Head of caudate nucleus (tissue), 42 donors: ENCODE data around the gene PRKAR1B.
A peak's percentile ranks its signal among the peaks of the same experiment; 100 is the strongest.
"Not testable (repeated sequence)": the region's sequence is repeated elsewhere in the genome, so short reads cannot be mapped to it uniquely, and the experiment has no call there.

ENCODE experiments used
- DNase-seq, 42 donors: peaks; one replicate each; pipeline versions ENCODE4 v3.0.0 to v3.0.0-alpha.2; 2020 to 2021; ENCODE audit warnings: mixed read lengths in 7 of 42
- intact Hi-C: fragments of 100-400 bp; cut with DNase I; formaldehyde crosslinking; loops from one replicate; pipeline ENCODE4 v1.15.0; 2022

Gene PRKAR1B

DNA sequence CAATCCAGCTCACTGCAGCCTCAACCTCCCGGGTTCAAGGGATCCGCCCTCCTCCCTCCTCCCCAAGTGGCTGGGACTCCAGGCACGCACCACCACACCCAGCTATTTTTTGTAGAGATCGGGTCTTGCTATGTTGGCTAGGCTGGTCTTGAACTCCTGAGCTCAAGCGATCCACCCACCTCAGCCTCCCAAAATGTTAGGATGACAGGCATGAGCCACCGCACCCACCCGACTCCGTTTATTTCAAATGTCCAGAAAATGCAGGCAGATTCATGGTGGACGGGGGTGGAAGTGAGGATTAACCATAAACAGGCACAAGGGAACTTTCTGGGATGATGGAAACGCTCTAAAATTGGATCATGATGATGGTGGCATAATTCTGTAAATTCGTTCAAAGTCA is 85.1 kb downstream of the PRKAR1B start:
- intact Hi-C loops: no loop called here
- peak in 1 of 42 donors; percentile 18 for DNase-seq

DNA sequence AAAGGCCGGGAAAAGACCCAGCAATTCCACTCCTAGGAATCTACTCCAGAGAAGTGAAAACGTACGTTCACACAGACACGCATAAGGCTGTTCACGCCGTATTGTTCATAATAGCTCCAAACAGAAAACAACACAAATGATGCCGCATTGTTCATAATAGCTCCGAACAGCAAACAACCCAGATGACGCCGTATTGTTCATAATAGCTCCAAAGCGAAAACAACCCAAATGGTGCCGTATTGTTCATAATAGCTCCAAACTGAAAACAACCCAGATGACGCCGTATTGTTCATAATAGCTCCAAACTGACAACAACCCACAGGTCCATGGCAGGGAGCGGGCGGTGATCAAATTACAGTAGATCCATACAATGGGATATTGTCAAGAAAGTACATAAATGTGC is 85.8 kb downstream of the PRKAR1B start:
- intact Hi-C loops: no loop called here
- peak in 1 of 42 donors; percentile 19 for DNase-seq

DNA sequence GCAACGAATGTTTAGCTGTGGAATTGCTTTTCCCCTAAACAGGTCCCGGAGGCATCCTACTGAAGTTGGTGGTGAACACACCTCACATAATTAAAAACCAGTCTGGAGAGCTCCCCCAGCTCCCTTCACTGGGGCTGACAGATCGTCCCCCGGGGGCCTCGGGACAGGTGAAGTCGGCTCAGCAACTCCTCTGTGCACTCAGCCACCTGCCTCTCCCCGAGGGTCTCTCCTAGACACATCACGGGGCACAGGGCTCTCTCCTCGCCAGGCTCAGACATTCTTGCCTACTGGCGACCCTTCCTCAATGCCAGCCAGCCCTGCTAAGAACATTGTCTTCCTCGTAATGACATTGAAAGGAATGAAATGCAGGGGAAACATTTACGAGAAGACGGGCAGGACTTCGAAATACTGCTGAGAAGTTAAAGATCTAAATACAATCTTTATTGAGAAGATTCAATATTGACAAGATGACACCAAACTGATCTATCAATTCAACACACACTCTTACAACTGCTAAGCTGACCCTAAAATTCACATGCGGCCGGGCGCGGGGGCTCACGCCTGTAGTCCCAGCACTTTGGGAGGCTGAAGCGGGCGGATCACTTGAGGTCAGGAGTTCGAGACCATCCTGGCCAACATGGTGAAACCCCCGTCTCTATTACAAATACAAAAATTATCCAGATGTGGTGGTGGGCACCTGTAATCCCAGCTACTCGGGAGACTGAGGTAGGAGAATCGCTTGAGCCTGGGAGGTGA is 88.6 kb downstream of the PRKAR1B start:
- intact Hi-C loops: loop anchor here (5.0 kb wide), 1 partner anchor 316 kb away; no protein-coding TSS in a partner anchor
- DNase-seq: peak in 2 of 42 donors; percentile 12 to 24

DNA sequence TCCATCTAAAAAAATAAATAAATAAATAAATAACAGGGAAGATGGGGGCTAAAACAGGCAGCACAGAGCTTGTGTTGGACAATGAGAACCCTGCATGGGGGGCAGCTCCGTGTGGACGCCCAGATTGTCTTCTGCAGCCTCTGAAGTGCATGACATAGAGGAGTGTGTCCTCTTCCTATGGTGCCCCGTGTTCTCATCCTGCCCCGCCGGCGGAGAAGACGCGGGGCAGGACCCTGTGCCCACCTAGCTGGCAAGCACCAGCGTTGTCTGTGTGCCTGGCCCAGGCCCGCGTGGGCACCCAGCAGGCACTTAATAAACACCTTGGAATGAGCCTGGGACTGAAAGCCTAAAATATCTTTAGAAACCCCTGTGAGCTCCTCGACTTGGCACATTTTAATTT is 89.3 kb downstream of the PRKAR1B start:
- peak in 2 of 42 donors; percentile 5 to 18 for DNase-seq
- intact Hi-C loops: loop anchor here (5.0 kb wide), 1 partner anchor 316 kb away; no protein-coding TSS in a partner anchor

DNA sequence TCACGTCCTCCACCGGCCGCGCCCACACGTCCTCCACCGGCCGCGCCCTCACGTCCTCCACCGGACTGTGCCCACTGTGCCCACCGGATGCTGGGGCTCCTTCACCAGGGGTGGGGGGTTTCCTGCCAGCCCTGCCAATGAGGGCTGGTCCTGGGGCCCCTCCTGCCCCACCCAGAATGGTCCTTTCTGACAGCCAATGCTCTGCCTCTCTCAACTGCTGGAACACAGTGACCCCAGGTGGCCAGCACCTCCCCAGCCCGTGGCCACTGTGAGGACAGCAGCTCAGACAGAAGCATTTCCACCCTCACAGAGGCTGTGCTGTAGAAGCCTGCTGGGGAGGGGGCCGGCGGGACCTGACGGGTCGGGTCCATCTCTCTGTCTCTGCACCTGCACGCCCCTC is 90.7 kb downstream of the PRKAR1B start:
- peak in 31 of 42 donors; percentile 19 to 75 (median 42) for DNase-seq
- intact Hi-C loops: loop anchor here (5.0 kb wide), 1 partner anchor 314 kb away; no protein-coding TSS in a partner anchor

DNA sequence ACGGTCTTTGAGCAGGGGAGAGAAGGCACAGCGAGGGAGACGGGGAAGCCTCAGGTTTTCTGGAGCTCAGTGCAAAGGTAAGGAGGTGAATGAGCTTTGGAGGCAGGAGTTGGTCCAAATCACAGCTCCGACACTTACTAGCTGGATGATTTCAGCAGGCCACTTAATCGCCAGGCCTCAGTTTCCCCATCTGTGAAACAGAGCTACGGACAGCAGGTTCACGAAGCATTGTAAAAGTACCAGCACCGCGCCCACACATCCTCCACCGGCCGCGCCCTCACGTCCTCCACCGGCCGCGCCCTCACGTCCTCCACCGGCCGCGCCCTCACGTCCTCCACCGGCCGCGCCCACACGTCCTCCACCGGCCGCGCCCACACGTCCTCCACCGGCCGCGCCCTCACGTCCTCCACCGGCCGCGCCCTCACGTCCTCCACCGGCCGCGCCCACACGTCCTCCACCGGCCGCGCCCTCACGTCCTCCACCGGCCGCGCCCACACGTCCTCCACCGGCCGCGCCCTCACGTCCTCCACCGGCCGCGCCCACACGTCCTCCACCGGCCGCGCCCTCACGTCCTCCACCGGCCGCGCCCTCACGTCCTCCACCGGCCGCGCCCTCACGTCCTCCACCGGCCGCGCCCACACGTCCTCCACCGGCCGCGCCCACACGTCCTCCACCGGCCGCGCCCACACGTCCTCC is 91.2 kb downstream of the PRKAR1B start:
- DNase-seq: not testable (repeated sequence)
- intact Hi-C loops: loop anchor here (5.0 kb wide), 1 partner anchor 314 kb away; no protein-coding TSS in a partner anchor

DNA sequence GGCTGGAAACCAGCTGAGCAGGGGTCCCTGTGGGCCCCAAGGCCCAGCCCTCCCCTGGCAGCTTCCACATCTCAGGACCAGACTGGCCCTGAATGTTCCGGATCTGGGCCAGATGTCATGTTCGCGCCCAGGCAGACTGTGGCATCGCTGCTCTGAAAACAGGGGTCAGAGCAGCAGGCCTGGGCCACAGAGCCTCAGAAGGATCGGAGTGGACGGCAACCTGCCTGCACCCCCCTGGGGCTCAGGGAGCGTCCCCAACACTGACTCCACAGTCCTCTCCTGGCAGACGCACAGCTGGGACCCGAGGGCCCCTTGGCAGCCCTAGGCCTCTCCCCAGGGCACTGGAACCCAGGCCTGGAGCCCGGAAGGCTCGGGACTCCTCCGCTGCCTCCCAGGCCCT is 91.9 kb downstream of the PRKAR1B start:
- intact Hi-C loops: loop anchor here (5.0 kb wide), 1 partner anchor 313 kb away; no protein-coding TSS in a partner anchor
- DNase-seq: peak in 2 of 42 donors; percentile 17 to 33

DNA sequence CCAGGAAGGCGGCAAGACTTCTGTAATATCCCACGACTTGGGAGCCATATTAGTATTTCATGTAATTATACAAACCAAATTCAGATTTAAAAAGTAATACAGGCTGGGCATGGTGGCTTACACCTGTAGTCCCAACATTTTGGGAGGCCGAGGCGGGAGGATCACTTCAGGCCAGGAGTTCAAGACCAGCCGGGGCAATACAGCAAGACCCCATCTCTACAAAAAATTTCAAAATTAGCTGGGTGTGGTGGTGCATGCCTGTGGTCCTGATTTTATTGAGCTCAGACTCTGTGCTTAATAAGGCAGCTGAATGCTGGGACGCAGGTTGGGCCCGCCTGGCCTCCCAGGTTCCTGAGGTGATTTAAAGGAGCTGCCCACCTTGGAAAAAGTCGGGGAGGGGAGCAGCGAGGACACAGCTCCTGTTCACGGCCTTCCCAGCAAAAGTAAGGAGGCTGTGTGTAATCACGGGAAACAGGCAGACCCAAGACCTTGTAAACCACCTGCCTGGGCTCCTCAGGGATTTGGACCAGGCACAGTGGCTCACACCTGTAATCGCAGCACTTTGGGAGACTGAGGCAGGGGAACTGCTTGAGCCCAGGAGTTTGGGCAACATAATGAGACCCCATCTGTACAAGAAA is 93.6 kb downstream of the PRKAR1B start:
- intact Hi-C loops: no loop called here

DNA sequence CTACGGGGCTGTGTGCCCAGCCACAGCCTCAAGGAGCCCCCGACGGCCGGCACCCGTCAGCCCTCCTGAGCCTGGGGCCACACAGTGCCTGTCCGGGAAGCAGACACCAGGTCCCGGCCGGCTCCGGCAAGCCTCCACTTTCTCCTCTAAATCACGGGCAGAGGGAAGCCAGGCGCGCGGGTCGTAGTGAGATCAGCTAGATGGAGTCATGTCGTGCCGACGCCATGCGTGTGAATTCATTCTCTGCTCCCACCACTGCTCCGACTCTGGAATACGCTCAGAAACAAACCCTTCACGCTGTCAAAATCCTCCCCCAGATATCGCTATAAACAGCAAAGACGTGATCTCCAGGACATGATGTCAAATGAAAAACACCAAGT is 94.3 kb downstream of the PRKAR1B start:
- peak; percentile 20 to 90 (median 67) for DNase-seq
- intact Hi-C loops: no loop called here

More for the DNA sequence above, 93.6 kb downstream of the PRKAR1B start:
- peak in 2 of 42 donors; percentile 24 to 27 for DNase-seq

DNA sequence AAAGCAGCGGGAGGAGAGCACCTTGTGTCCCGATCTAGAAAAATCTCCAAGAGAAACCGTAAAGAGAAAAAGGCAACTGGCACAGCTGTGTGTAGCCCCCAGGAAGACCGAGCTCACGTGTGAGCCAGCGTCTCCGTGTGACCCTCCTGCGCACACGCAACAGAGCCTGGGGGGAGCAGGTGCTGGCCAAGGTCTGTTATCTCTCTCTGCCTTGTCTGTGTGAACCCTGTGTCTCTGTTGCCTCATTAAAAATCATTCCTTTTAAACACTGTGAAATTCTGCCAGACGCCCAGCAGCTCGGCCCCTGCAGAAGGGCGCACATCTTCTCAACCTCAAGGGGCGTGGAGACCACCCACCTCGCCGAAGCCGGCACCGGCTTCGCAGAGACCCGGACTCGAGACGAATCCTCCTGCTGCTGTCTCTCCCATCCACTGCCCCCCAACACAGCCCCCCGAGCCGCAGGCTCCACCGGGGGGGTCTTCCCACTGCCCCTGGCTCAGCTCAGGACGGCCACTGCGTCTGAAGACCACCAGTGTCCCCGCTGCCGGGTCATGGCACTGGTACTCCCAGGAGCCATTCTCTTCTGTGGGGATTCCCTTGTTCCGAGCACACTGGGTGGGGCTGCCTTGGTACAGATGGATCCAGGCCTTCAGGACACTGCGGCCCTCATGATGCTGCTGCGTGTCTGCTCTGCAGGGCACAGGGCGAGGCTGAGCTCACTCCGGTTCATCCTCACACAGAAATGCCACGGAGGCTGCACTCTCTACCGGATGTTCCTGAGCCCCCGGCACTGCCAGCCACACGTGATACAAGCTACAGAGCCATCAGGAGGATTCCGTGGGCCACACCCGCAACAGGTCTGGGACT is 94.9 kb downstream of the PRKAR1B start:
- DNase-seq: peak in 2 of 42 donors; percentile 23 to 34
- intact Hi-C loops: no loop called here

DNA sequence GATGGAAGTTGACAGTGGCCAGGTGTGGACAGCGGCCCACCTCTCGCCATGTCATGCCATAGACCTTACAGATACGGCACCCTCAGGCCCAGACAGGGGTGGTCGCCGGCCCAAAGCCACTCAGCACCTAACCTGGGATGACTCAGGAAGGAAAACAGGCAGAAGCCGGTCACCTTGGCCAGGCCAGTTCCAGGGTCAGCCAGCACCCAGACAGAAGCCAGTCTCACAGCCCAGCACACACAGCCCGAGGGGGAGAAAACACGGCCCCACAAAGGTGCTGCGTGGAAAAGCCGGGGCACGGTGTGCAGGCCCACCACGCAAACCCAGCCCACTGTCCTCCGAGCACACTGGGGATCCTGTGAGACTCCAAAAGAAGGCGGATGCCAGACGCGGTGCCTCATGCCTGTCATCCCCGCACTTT is 95.8 kb downstream of the PRKAR1B start:
- DNase-seq: peak in 2 of 42 donors; percentile 8 to 26
- intact Hi-C loops: no loop called here

DNA sequence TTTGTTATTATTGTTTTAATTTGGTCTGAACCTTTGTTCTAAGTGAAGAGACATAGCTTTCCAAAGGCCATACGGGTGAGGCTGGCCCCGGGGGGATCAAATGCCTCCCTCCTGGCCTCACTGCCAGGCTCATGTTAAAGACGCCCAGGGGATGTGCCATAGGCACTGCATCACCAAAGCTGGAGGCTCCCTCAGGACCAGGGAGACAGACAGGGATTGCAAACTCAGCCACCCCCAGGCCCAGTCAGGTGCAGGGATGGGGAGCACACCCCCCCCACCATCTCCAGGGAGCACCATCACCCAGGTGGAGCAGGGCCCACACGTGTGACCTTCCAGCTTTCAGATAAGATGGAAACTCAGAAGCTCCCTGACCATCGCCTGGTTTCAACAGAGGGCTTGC is 96.5 kb downstream of the PRKAR1B start:
- no peak for DNase-seq
- intact Hi-C loops: no loop called here

DNA sequence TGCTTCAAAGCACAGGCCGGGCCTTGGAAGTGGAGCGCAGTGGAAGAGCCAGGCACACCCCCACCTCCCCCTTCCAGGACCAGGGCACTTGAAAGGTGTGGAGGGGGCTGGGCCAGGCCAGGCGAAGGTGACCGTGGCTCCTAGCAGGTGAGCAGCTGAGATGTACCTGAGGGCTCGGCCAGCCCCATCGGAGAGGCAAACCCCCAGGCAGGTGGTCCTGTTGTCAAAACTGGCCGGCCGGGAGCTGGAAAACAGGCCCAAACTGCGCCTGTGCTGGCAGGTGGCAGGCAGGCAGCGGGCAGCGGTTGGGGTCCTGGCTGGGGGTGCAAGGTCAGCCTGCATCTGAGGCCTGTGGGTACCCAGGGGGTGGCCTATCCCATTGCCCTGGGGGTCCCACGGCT is 97.0 kb downstream of the PRKAR1B start:
- intact Hi-C loops: no loop called here
- DNase-seq: no peak

DNA sequence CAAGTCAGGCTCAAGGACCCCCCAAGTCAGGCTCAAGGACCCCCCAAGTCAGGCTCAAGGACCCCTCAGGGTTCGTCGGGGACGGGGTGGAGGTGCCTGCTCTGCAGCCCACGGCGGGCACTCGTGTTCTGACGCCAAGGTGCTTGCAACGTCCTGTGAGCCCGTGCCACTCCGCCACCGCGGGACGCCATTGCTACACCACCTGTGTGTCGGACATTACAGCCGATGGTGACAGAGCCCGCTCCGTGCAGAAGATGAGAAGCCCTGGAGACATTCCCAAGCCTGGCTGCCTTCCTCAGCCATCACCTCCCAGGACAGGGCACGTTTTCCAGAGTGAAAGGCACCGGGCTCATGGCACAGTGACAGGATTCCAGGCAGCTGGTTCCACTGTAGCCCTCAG is 98.3 kb downstream of the PRKAR1B start:
- intact Hi-C loops: no loop called here
- DNase-seq: peak in 1 of 42 donors; percentile 21

DNA sequence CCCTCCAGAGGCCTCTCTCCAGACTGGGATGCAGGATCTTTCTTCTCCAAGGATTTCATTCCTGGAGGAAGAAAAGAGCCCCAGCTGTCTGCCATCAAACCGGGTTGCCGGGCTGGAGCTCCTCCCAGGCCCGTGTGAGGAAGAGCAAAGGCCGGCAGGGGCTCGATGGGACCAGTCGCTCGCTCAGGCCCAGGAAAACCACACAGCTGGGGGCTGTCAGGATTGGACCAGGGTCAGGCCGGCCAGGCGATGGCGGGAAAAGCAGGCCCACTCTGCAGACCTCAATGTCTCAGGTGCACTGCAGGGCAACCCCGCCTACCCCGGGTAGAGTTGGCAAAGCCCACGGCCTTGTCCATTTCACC is 98.7 kb downstream of the PRKAR1B start:
- intact Hi-C loops: no loop called here
- DNase-seq: peak in 1 of 42 donors; percentile 18

DNA sequence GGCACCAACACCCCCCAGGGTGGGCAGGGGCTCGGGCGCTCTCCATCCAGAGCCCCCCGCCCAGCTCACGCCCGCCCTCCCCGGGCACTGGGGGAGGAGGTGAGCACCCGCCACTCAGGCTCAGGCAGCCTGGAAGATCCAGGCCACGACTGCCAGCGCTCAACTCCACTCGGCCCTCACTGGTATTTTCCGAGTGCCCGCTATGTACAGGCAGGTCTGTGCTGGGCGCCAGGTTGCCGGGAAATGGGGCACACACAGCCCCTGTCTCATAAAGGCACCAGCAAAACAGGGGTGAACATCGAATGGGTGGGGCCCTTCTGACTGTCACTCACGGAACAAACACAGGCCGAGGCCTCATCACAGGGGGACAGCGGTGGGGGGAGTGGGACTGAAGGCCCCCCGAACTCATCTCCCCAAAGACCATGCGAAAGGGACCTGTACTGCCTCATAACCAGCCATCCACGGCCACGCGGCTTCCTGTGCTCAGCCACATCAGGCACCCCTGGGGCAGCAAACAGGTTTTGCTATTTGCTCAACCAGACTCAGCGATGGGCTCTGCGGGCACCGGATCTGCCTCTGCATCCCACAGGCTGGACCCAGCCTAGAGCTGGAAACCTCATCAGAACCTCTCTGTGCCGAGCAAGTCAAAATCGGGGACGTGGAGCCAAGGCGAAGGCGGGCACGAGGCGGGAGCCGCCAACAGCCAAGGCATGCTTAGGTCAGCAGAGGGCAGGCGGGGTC is 99.2 kb downstream of the PRKAR1B start:
- peak in 1 of 42 donors; percentile 26 for DNase-seq
- intact Hi-C loops: no loop called here

DNA sequence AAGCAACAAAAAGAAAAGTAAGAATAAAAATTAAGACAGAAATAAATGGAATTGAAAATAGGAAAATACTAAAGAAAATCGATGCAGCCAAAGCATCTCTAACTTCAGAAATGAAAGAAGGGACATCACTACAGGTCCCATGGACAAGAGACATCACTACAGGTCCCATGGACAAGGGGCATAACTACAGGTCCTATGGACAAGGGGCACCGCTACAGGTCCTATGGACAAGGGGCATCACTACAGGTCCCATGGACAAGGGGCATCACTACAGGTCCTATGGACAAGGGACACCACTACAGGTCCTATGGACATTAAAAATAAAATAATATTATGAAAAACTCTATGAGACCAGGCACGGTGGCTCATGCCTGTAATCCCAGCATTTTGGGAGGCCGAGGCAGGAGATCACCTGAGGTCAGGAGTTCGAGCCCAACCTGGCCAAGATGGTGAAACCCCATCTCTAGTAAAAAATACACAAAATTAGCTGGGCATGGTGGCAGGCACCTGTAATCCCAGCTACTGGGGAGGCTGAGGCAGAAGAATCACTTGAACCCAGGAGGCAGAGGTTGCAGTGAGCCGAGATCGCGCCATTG is 101.6 kb downstream of the PRKAR1B start:
- intact Hi-C loops: no loop called here
- DNase-seq: no peak

DNA sequence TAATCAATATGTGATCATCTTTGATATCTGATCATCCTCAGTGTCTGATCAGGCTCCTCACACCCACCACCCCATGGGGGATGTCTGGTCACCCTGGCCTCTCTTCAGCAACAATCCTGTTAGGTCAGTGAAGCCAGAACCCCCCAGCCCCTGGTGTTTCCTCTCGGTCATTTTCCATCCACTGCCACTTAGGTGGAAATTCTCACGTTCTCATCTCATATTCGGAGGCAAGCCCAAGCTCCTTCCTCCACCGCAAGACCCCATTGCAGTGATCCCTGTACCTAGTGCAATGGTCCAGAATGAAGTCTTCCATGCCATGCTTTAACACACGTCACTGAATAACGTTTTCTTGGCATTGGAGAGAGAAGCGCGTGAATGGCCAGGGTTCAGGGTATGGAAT is 103.6 kb downstream of the PRKAR1B start:
- no peak for DNase-seq
- intact Hi-C loops: no loop called here
